B cell (primary cell): Measurements from ENCODE around the gene HOMER2.

Experiments used
- CTCF ChIP-seq: fragments of 200-600 bp; IDR thresholded peaks from one replicate; pipeline ENCODE4 v1.8.0; 2022; ENCODE audit warnings: antibody characterized with exemption, mild to moderate bottlenecking
- EZH2 ChIP-seq: IDR thresholded peaks from 2 replicates; pipeline ENCODE4 v1.6.1; 2012; ENCODE audit warnings: borderline replicate concordance, low read depth, mild to moderate bottlenecking, moderate library complexity, low read length; ENCODE audit not compliant: insufficient read depth, poor library complexity, severe bottlenecking

- TF ChIP-seq EZH2 (no peak), CTCF (no peak)
These were observed 51.9 kb downstream of the HOMER2 start for GRCh38 chr15:82900511-82901060.
